GM19351 (cell line): ENCODE data around the gene VASP.

Experiments used
- ATAC-seq: cut with Tn5 transposase; IDR thresholded peaks from one replicate; pipeline ENCODE4 v1.9.1; 2021; ENCODE audit warnings: mild to moderate bottlenecking, moderate library complexity; ENCODE audit not compliant: unreplicated experiment

VASP gene

DNA sequence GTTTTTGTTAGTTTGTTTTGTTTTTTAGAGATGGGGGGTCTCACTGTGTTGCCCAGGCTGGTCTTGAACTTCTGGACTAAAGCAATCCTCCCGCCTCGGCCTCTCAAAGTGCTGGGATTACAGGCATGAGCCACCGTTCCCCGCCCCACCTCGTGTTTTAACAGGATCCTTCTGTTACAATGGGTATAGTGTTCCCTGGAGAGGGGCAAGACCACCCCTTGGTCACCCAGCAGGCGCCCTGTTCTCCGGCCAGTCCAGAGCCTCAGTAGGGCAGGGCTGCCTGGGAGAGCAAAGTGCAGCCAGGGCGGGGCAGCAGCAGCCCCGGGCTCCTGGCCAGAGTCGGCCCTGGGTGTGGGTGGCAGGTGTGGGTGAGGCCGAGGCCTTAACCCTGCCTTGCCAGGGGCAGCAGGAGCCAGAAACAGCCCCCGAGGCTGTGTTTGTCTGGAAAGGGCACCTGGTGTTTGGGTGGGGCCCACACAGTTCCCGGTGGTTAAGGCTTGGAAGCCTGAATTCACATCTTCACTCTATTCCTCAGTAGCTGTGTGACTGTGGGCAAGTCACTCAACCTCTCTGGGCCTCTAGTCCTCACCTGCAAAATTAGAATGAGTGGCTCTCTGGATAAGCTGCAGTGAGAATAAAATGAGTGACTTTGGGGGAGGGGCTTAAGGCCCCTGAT lies 7.2 kb downstream of the VASP start:
- no peak for ATAC-seq

DNA sequence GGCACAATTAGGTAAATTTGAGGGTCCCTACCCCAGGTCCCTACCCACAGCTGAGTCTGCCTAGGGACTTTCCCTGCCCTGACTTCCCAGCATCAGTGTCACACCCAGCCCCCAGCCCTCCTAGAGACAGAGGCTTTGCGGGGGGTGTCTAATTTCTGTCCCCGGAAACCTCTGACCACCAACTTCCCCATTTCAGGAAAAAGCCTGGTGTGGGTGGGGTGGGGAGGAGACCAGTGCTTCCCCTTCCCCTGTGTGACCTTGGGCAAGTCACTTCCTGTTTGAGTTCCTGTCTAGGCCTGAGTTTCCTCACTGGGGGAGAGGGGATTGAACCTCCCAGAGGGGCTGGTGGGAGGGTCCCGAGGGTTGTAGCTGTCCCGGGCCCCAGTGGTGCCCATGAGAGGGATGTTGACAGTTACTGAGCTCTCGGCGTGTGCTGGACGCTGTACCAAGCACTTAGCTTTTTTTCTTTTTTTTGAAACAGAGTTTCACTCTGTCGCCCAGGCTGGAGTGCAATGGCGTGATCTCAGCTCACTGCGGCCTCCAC lies 7.9 kb downstream of the VASP start:
- ATAC-seq, result no peak

DNA sequence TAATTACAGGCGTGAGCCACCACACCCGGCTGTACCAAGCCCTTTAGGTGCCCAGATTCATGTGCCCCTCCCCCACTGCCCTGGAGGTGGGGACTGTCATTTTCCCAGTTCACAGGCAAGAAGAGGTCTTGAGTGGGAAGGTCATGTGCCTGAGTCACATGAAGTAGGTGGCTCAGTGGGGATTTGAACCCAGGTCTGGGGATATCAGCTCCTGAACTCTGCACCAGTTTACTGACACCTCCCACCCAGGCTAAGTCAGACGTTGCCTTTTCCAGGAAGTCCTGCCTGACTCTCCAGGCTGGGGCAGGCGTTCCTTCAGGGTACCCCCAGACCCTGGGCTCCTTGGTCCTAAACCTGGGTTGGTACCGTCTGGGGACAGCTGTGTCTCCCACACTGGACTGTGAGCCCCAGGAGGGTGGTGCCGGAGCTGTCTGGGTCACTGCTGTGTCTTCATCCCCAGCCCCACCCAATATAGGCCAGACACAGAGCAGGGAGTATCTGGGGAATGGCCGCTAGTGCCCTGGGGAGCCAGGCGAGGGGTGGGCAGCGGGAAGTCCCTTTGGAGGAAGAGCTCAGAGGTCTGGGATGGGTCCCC lies 8.6 kb downstream of the VASP start:
- ATAC-seq, result no peak

DNA sequence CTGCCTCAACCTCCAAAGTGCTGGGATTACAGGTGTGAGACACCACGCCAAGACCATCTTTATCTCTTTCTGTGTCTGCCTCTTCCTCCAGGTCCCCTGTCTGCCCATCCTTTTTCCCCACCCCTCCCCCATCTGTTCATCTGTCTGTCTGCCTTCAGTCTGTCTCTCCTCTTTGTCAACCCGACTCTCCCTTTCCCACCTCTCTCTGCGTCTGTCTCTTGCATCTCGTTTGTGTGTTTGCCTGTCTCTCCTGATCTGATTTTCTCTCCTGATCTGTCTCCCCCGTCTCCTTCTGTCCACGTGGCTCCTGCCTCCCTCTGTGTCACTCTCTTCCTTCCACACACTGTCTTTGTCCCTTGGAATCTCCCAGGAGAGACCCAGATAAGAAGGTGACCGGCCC lies 10.0 kb downstream of the VASP start:
- no peak for ATAC-seq

DNA sequence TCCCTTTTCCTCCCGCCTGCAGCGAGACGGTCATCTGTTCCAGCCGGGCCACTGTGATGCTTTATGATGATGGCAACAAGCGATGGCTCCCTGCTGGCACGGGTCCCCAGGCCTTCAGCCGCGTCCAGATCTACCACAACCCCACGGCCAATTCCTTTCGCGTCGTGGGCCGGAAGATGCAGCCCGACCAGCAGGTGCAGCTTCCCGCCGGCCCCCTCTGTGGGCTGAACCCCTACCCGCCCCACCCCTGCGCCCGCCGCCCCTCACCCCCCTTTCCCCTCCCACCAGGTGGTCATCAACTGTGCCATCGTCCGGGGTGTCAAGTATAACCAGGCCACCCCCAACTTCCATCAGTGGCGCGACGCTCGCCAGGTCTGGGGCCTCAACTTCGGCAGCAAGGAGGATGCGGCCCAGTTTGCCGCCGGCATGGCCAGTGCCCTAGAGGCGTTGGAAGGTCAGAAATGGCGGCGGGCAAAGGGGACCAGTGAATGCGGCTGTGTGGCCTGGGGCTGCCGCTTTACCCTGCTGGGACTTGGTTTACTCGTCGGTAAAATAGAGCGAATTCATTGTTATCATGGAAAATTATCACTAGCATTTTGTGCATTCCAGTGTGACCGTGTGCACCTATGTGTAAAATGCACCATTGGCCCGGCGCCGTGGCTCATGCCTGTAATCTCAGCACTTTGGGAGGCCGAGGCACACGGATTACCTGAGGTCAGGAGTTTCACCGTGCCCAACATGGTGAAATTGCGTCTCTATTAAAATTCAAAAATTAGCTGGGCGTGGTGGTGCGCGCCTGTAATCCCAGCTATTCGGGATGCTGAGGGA lies 10.6 kb downstream of the VASP start:
- no peak for ATAC-seq

DNA sequence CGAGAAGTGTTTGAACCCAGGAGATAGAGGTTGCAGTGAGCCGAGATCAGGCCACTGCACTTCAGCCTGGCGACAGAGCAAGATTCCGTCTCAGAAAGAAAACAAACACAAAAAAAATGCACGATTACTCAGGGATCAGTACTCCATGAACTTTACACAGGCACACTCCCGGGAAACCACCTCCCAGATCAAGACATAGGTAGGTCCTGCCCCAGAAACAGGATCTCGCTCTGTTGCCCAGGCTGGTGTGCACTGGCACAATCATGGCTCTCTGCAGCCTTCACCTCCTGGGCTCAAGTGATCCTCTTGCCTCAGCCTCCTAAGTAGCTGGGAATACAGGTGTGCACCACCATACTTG lies 11.2 kb downstream of the VASP start:
- ATAC-seq, result no peak

DNA sequence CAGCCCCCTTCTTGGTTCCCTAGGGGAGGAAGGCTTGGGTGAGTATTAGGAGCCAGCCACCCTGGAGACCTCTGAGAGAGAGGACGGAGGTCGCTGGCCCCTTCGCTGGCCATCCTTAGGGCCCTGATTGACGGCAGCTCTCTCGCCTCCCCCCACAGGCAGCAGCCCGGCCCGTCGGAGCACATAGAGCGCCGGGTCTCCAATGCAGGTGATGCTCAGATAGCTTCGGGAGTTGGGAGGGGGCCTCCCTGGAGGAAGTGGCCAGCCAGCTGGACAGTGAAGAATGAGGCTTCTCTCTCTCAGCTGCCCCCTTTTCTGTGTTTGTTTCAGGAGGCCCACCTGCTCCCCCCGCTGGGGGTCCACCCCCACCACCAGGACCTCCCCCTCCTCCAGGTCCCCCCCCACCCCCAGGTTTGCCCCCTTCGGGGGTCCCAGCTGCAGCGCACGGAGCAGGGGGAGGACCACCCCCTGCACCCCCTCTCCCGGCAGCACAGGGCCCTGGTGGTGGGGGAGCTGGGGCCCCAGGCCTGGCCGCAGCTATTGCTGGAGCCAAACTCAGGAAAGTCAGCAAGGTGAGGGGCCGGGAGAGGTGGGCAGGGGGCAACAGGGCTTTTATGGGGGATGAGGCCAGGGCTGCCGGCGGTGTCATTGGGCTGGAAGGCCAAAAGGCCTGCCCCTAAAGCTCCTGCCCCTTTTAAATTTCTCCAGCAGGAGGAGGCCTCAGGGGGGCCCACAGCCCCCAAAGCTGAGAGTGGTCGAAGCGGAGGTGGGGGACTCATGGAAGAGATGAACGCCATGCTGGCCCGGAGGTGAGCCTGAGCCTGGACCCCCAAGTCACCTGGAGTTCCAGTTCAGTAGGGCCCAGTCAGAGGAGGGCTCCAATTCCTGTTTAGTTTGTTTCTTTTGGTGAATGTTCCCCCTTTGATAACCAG lies 15.0 kb downstream of the VASP start:
- ATAC-seq, result no peak

DNA sequence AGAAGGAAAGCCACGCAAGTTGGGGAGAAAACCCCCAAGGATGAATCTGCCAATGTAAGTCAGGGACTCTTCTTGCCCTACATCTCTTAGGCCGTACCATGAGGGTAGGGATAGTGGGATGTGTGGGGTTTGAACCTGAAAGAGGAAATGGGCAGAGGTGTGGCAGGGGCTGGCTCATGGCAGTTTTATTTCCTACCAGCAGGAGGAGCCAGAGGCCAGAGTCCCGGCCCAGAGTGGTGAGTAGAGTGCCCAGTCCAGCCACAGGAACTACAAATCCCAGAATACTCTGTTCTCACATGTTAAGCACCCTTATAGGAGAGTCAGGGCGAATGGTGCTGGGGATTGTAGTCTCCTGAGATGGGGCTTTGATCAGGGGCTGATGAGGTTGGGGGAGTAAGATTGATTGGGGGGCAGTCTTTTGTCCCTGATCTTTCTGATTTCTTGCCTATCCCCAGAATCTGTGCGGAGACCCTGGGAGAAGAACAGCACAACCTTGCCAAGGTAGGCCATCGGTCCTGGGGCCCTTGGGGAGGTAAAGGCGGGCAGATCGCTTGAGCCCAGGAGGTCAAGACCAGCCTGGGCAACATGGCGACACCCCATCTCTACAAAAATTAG lies 16.5 kb downstream of the VASP start:
- ATAC-seq, result peak; percentile 78

DNA sequence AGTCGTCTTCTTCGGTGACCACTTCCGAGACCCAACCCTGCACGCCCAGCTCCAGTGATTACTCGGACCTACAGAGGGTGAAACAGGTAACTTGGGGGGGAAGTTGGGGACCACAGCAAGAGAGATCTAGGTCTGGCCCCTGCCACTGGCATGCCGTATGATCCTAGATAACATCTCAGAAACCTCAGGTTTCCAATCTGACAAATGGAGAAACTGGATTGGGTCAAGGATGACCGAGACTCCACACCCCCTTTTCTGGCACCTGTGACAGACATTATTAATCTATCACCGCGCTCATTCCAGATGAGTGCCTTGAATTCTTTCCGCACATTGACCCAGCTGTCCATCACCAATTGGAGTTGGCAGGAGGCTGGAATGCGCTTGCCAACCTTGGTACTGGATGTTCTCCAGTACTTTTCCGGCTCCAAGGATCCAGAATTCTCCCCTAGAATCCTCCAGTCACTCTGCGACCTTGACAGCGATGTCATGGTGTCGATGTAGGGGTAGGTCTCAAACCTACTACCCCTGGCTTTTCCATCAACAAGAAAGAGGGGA lies 17.4 kb downstream of the VASP start:
- ATAC-seq, result no peak

DNA sequence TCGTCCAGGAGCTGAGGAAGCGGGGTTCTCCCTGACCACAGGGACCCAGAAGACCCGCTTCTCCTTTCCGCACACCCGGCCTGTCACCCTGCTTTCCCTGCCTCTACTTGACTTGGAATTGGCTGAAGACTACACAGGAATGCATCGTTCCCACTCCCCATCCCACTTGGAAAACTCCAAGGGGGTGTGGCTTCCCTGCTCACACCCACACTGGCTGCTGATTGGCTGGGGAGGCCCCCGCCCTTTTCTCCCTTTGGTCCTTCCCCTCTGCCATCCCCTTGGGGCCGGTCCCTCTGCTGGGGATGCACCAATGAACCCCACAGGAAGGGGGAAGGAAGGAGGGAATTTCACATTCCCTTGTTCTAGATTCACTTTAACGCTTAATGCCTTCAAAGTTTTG lies 18.9 kb downstream of the VASP start:
- no peak for ATAC-seq

DNA sequence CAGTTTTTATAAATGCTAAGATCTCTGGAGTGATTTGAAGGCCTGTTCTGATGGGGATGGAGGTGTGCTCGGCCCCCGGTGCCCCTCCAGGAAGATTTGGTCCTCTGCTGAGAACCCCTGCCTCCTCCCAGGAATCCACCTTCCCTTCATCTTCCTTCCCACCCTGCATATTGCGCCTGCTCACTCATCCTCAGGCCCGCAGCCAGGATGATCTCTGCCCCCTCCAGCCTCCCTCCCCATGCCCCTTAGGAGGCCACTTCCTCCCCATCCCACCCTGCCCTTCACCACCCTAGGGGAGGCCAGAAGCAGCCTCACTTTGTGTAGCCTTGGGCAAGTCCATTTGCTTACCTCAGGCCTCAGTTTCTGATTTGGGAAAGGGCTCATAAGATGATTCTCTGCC lies 19.7 kb downstream of the VASP start:
- ATAC-seq, result no peak

DNA sequence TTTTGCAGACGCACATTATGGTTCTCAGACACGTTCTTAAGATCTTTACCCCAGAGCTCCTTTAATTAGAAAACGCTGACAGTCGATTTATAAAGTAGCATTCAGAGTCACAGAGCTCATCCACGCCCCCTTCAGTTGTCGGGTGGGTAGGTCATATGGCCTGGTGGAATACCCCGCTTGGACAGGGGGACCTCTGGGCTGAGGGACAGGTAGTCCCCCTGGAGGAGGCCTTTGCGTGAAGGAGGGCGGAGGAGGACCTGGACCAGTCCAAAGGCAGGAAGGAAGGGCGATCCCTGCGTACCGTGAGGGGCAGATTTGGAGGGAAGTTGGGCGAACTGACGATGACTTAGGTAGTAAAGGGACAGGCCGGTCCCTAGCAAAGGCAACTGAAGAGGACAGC lies 20.5 kb downstream of the VASP start:
- no peak for ATAC-seq

DNA sequence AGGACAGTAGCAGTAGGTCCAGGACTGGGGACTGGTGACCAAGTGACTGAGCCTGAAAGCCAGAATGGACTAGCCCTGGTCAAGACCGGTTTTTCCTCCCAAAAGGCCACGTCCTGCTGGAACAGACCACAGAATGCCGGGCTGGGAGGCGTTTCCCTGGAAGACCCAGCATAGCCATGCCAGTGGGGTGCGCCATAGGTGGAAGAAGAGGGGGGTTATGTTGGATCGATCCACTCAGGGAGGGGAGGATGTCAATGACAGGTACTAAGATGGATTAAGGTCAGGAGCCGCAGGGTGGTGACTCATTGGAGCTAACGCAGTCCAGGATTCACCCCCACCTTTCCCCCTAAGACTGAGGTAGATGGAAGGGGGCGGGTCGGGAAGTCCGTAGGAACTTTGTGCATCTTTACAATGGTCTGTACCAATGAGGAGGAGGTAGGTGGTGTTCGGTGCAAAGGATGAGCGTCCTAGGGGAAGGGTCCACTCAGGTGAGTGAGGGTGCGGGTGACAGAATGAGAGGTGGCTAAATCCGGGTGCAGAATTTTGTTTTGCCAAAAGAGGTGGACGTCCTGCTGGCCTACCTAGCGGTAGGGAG lies 21.0 kb downstream of the VASP start:
- ATAC-seq, result no peak

DNA sequence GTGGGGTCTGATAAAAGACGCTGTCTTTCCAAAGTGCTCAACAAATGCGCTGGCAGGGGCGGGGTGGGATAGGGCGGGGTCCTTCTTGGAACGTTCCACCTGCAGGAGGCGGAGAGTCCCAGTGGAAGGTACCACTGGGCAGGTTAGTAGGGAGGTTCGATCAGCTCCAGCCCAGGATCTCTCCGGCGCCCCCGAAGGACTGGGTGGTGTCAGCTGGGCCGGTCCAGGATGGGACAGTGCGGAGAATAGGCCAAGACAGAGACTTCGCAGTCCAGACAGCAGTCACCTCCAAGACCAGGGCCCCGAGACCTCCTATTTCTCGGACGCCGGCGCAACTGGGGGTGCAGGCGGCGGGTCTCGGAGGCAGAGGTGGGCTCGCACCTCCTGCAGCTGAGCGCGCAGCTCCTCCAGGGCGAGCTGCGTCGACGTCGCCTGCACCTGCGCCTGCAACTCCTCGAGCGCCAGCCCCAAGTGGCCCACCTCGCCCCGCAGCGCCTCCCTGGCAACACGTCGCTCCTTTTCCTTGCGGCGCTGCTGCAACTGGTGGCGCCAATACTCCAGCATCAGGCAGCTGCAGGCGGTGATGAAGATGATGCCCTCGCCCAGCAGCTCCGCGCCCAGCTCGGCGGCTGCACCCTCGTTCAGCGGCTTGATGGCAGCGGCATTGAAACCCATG lies 21.6 kb downstream of the VASP start:
- ATAC-seq, result no peak

DNA sequence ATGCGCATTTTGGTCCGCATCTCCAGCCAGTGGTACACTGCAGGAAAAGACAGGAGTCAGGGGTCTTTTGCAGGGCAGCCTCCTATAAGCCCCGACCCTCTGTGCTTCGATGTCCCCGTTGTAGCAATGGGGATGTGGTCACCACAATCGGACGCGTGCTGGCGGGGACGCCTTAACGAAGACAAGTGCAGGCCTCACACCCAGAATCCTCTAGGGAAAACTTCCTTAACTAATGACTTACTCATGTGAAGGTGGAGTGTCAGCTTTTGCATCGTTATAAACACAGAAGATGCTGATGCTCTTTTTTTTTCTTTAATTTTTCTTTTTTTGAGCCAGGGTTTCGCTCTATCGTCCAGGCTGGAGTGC lies 22.1 kb downstream of the VASP start:
- ATAC-seq, result no peak

DNA sequence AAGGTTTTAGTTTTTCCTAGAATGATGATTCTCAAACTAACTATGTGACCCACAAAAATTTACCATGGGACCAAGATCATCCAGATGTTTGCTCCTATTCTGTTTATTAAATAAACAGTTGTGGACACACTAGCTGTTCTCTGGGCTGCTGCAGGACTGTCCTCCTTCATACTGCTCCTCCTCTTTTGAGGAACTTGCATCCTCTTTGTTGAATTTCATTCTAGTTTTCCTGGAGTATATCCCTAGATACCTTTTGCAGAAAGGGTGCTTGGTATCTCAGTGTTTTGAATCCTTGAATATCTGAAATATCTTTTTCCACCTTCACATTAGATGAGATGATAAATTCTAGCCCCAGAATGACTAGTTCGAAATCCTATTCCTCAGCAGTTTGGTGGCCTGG lies 24.1 kb downstream of the VASP start:
- no peak for ATAC-seq

DNA sequence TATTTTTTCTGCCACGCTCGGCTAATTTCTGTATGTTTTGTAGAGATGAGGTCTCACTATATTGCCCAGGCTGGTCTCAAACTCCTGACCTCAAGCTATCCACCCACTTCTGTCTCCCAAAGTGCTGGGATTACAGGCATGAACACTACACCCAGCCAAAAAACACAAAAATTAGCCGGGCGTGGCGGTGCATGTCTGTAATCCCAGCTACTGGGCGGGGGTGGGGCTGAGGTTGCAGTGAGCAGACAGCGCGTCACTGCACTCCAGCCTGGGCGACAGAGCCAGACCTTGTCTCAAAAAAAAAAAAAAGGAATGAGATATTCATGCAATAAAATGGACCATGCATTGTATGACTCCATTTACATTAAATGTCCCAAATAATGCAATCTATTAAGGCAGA lies 32.2 kb downstream of the VASP start:
- no peak for ATAC-seq

DNA sequence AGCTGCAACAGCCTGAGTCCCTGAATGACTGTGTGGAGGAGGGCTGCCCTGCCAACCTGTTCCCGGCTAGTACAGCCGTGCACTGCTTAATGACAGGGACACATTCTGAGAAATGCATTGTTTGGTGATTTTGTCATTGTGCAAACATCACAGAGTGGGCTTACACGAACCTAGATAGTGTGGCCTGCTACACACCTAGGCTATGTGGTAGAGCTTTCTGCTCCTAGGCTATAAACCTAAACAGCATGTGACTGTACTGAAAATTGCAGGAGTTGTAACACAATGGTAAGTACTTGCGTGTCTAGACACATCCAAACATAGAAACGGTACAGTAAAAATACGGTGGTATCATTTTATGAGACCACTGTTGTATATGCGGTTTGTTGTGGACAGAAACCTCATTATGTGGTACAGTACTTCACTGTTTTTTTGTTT lies 35.0 kb downstream of the VASP start:
- no peak for ATAC-seq

DNA sequence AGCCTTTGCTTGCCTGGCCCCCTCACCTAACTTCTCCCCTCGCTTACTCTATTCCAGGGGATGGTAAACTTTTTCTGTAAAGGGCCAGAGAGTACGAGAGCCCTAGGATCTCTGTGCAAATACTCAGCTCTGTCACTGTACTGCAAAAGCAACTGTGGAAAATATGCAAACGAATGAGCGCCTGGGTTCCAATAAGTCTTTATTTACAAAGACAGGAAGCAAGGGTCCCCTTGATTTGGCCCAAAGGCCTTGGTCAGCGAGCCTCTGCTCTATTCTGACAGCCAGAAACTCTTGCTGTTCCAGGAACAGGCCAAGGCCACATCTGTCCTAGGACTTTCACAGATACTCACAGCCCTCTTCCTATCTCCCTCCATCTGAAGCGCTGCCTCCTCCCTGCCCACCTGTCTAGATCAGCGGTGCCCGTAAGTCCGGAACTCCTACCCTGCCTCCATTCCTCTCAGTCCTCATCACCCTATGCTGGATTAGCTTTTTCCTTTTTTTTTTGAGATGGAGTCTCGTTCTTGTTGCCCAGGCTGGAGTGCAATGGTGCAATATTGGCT lies 40.0 kb downstream of the VASP start:
- no peak for ATAC-seq
